ENCODE measurements around the gene ITGBL1. TPM values are rescaled to one million over a fixed set of nuclear protein-coding genes. Genes with fewer than 3 reads are reported as not detected.

The ITGBL1 gene
- total RNA-seq, 1 donor from 2014 or later = 5.1 TPM

DNA sequence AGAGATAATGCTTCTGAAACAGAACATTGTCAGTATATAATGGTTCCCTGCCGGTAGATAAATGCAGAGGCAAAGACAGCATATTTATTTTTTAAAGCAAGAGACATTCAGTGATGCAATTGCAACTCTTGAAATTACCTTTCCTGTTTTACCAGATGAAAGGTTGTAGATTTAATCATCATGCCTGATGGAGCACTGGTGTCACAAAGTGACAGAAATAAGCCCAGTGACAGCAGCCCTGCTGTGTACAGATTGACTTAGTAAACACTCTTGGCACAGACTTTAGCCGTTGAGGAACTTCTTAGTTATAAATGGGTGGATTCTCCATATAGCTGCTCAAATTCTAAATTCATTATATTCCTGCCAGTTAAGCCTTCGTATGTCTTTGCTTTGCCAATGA lies 172.5 kb downstream of the ITGBL1 start:
- no peak for DNase-seq (ENCODE audit: low spot score)

DNA sequence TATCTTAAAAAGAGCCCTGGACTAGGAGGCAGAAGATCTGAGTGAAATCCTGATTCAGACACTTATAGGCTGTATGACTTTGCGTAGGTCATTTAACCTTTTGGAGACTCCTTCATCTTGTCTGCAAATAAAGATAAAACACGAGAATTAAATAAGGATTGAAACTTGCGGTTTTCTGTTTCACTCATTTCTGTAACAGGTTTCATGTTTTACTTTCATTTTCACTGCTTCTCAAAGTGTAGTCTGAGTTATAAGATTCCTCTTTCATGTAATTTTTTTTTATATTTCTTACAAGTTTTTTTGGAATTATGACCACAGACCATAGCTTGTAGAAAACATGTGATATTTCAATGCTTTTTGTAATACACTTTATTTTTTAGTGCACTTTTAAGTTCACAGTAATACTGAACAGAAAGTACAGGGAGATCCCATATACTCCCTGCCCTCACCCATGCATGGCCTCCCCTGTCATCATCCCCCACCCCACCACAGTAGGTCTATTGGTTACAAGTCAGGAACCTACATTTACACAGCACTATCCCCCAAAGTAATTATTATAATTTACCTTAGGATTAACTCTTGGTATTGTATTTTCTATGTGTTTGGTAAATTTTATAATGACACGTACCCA lies 174.6 kb downstream of the ITGBL1 start:
- no peak for DNase-seq (ENCODE audit: low spot score)

GRCh38 chr13:101627556-101627943 lies 175.1 kb downstream of the ITGBL1 start:
- no peak for DNase-seq (ENCODE audit: low spot score)

DNA sequence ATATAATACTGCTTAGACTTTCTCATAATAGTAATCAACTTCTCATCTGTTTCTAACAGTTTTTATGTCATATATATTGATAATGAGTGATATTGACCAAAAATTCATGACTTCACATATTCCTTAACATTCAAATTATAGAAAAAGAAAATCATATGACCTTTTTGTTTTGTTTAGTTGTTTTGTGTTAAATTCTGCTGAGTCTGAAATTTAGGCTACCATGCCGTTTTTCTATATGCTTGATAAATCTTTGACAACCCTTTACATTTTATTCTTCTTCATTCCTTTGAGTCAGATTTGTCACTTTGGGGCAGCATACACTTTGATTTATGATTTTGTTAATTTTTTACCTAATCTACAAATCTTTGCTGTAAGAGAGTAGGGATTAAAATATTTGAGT lies 176.4 kb downstream of the ITGBL1 start:
- DNase-seq (ENCODE audit: low spot score) = no peak

GRCh38 chr13:101631395-101631794 lies 178.9 kb downstream of the ITGBL1 start:
- DNase-seq (ENCODE audit: low spot score) = no peak

DNA sequence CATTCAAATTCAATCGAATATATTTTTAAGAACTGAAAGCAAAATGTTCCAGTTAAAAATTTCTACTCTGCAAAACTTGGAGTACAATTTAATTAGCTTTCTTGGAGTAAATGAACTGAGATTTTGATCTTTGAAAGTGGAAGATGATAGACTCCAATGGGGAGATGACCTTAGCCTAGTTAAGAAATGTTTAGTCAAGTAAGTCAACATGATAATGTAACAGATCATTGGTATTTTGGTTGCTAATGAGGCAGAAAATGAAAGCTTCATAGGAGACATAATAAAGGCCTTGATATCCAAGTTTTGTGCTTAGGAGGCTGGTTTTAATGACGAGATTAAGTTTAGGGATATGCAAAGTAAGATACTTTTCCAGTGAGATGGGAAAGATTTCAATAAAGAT lies 181.7 kb downstream of the ITGBL1 start:
- no peak for DNase-seq (ENCODE audit: low spot score)

- DNase-seq (ENCODE audit: low spot score) = no peak
Observed at GRCh38 chr13:101639711-101640110, 187.2 kb downstream of the ITGBL1 start.

GRCh38 chr13:101640788-101641400 lies 188.4 kb downstream of the ITGBL1 start:
- no peak for DNase-seq (ENCODE audit: low spot score)

- DNase-seq (ENCODE audit: low spot score) = no peak
Observed at GRCh38 chr13:101645871-101646270, 193.4 kb downstream of the ITGBL1 start.

- no peak for DNase-seq (ENCODE audit: low spot score)
Observed at GRCh38 chr13:101647760-101648159, 195.3 kb downstream of the ITGBL1 start.

- no peak for DNase-seq (ENCODE audit: low spot score)
Observed at GRCh38 chr13:101648766-101649487, 196.5 kb downstream of the ITGBL1 start.

GRCh38 chr13:101649488-101650126 lies 197.1 kb downstream of the ITGBL1 start:
- no peak for DNase-seq (ENCODE audit: low spot score)

GRCh38 chr13:101654883-101655282 lies 202.4 kb downstream of the ITGBL1 start:
- no peak for DNase-seq (ENCODE audit: low spot score)

GRCh38 chr13:101655435-101655834 lies 203.0 kb downstream of the ITGBL1 start:
- DNase-seq (ENCODE audit: low spot score) = no peak

DNA sequence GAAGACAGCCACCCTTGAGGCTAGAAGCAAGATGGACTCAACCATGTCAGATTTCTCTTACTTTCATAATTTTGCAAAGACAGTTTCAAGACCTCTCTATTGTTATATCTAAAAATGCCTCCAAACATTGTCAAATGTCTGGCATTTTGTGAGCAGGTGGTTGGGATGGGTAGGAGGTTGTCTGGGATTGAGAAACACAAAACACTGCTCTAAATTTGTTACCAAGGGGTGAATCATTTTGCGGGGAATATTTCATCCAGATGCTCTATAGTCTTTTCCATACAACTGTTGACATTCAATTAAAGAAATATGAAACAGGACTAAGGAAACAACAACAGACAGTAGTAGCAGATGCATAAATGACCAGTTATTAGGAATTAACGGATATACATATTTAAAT lies 208.2 kb downstream of the ITGBL1 start:
- DNase-seq (ENCODE audit: low spot score) = no peak

- DNase-seq (ENCODE audit: low spot score) = no peak
Observed at GRCh38 chr13:101661839-101662238, 209.4 kb downstream of the ITGBL1 start.

- DNase-seq (ENCODE audit: low spot score) = no peak
Observed at GRCh38 chr13:101673360-101674105, 221.1 kb downstream of the ITGBL1 start.

DNA sequence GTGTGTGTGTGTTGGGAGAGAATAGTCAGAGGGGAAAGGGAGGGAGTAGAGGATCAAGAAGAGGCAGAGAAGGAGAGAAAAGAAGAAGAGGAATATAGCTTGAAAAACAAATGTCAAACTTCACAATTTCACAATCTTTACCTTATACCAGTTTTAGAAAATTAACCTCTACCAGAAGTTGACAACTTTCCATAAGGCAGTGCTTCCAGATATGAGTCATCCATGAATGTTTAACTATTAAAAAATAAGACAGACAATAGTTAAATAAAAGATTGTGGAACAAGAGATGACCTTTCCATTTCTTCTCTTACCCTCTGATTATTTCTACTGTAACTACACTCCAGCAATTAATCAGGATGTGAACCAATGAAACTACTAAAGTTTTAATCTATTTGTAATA lies 229.4 kb downstream of the ITGBL1 start:
- DNase-seq (ENCODE audit: low spot score) = no peak

- DNase-seq (ENCODE audit: low spot score) = no peak
Observed at GRCh38 chr13:101686003-101686402, 233.5 kb downstream of the ITGBL1 start.

GRCh38 chr13:101690871-101691270 lies 238.4 kb downstream of the ITGBL1 start:
- no peak for DNase-seq (ENCODE audit: low spot score)

DNA sequence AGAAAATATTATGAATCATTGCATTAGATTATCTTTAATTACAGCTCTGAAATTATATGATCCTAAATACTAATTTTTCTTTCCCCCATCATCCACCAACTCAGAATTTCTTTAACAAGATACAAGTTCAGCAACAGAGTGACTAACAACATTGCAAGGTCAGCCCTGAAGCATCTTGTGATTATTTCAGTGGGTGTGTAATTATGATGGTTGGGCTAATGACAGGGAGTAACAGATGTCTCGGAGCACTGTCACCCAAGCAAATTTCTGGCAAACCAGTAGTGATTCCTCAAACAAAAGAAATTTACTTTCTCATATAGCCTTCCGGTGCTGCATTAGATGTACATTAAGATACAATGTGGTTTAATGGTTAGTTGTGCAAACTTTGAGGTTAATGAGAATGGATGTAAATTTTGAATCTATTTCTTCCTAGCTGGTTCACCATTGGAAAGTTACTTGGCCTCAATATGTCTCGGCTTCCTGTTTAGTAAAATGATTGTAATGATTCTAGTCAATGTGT lies 238.9 kb downstream of the ITGBL1 start:
- no peak for DNase-seq (ENCODE audit: low spot score)

All from umbilical cord (tissue), 2 donors.